GM18873 (cell line): ENCODE results near the gene RUBCNL.

Experiments used
- ATAC-seq: cut with Tn5 transposase; IDR thresholded peaks from one replicate; pipeline ENCODE4 v1.9.1; 2021; ENCODE audit warnings: mild to moderate bottlenecking, moderate library complexity, moderate number of reproducible peaks; ENCODE audit not compliant: unreplicated experiment, low FRiP score

The RUBCNL gene

GRCh38 chr13:46343279-46343994 is 43.6 kb downstream of the RUBCNL start:
- ATAC-seq: no peak

- no peak for ATAC-seq
Observed at GRCh38 chr13:46342538-46342937, 44.5 kb downstream of the RUBCNL start.

GRCh38 chr13:46341112-46341711 is 45.8 kb downstream of the RUBCNL start:
- ATAC-seq: peak; percentile 80

GRCh38 chr13:46340631-46341111 is 46.4 kb downstream of the RUBCNL start:
- no peak for ATAC-seq

GRCh38 chr13:46340011-46340410 is 47.0 kb downstream of the RUBCNL start:
- ATAC-seq: no peak

GRCh38 chr13:46339035-46339666 is 47.9 kb downstream of the RUBCNL start:
- ATAC-seq: no peak

GRCh38 chr13:46337700-46338099 is 49.4 kb downstream of the RUBCNL start:
- no peak for ATAC-seq

- ATAC-seq: no peak
Observed at GRCh38 chr13:46334035-46334822, 52.8 kb downstream of the RUBCNL start.

- no peak for ATAC-seq
Observed at GRCh38 chr13:46332772-46333171, 54.3 kb downstream of the RUBCNL start.

GRCh38 chr13:46329624-46330023 is 57.4 kb downstream of the RUBCNL start:
- no peak for ATAC-seq

GRCh38 chr13:46327246-46327645 is 59.8 kb downstream of the RUBCNL start:
- ATAC-seq: no peak

GRCh38 chr13:46324976-46325375 is 62.1 kb downstream of the RUBCNL start:
- ATAC-seq: no peak

GRCh38 chr13:46321494-46322225 is 65.4 kb downstream of the RUBCNL start:
- ATAC-seq: no peak

GRCh38 chr13:46320821-46321220 is 66.2 kb downstream of the RUBCNL start:
- ATAC-seq: no peak

GRCh38 chr13:46320406-46320805 is 66.6 kb downstream of the RUBCNL start:
- ATAC-seq: no peak

- no peak for ATAC-seq
Observed at GRCh38 chr13:46318986-46319385, 68.1 kb downstream of the RUBCNL start.

- no peak for ATAC-seq
Observed at GRCh38 chr13:46317120-46317519, 69.9 kb downstream of the RUBCNL start.

GRCh38 chr13:46315491-46316075 is 71.5 kb downstream of the RUBCNL start:
- no peak for ATAC-seq

GRCh38 chr13:46315036-46315435 is 72.0 kb downstream of the RUBCNL start:
- ATAC-seq: no peak

GRCh38 chr13:46314587-46314986 is 72.5 kb downstream of the RUBCNL start:
- ATAC-seq: no peak
